H9 (cell line): ENCODE measurements around the gene TMEM236. TPM values are rescaled to one million over a fixed set of nuclear protein-coding genes. Genes with fewer than 3 reads are reported as not detected.

Experiments used
- DNase-seq: peaks from one replicate; pipeline ENCODE4 v3.0.0-alpha.2; 2017
- H2AFZ ChIP-seq: one replicate; pipeline ENCODE4 v1.6.1; 2013; ENCODE audit warnings: mild to moderate bottlenecking, low read length, control low read depth, moderate library complexity
- H2AK5ac ChIP-seq: 2 replicates; pipeline ENCODE4 v1.6.1; 2013; ENCODE audit warnings: low read length, control low read depth, mixed read lengths; ENCODE audit not compliant: insufficient read length
- H2BK120ac ChIP-seq: one replicate; pipeline ENCODE4 v1.6.1; 2013; ENCODE audit warnings: low read depth, mild to moderate bottlenecking, low read length, control low read depth, inconsistent platforms; ENCODE audit not compliant: poor library complexity, severe bottlenecking
- H2BK12ac ChIP-seq: 2 replicates; pipeline ENCODE4 v1.6.1; 2013; ENCODE audit warnings: low read length, control low read depth, mixed read lengths, low read depth; ENCODE audit not compliant: insufficient read length
- H2BK15ac ChIP-seq: 2 replicates; pipeline ENCODE4 v1.6.1; 2013; ENCODE audit warnings: low read depth, low read length, control low read depth
- H2BK20ac ChIP-seq: one replicate; pipeline ENCODE4 v1.6.1; 2013; ENCODE audit warnings: low read depth, mild to moderate bottlenecking, low read length, control low read depth, inconsistent platforms; ENCODE audit not compliant: poor library complexity, severe bottlenecking
- H2BK5ac ChIP-seq: 2 replicates; pipeline ENCODE4 v1.6.1; 2013; ENCODE audit warnings: low read length, control low read depth, mixed read lengths; ENCODE audit not compliant: insufficient read length
- H3K14ac ChIP-seq: 2 replicates; pipeline ENCODE4 v1.6.1; 2013; ENCODE audit warnings: low read length, control low read depth; ENCODE audit not compliant: insufficient read depth
- H3K18ac ChIP-seq: 2 replicates; pipeline ENCODE4 v1.6.1; 2013; ENCODE audit warnings: low read depth, mild to moderate bottlenecking, mixed read lengths, low read length, control low read depth; ENCODE audit not compliant: insufficient read length
- H3K23ac ChIP-seq: 2 replicates; pipeline ENCODE4 v1.6.1; 2013; ENCODE audit warnings: low read length, control low read depth, mixed read lengths, low read depth; ENCODE audit not compliant: insufficient read length
- H3K23me2 ChIP-seq: 2 replicates; pipeline ENCODE4 v1.6.1; 2013; ENCODE audit warnings: low read depth, mild to moderate bottlenecking, mixed read lengths, low read length, control low read depth; ENCODE audit not compliant: insufficient read length, poor library complexity, severe bottlenecking
- H3K27ac ChIP-seq: 2 replicates; pipeline ENCODE4 v1.5.1; 2013; ENCODE audit warnings: low read length, control low read depth, mixed read lengths, low read depth; ENCODE audit not compliant: insufficient read length
- H3K27me3 ChIP-seq: 2 replicates; pipeline ENCODE4 v1.6.1; 2013; ENCODE audit warnings: low read length, control low read depth, inconsistent platforms; ENCODE audit not compliant: insufficient read depth
- H3K4ac ChIP-seq: 2 replicates; pipeline ENCODE4 v1.6.1; 2013; ENCODE audit warnings: low read depth, mild to moderate bottlenecking, control low read depth, inconsistent platforms, low read length, moderate library complexity
- H3K4me1 ChIP-seq: 2 replicates; pipeline ENCODE4 v1.6.1; 2013; ENCODE audit warnings: low read length, control low read depth, inconsistent platforms; ENCODE audit not compliant: insufficient read depth
- H3K4me2 ChIP-seq: 2 replicates; pipeline ENCODE4 v1.6.1; 2013; ENCODE audit warnings: low read length, control low read depth, mixed read lengths; ENCODE audit not compliant: insufficient read length, insufficient read depth
- H3K56ac ChIP-seq: 2 replicates; pipeline ENCODE4 v1.6.1; 2013; ENCODE audit warnings: low read depth, mild to moderate bottlenecking, mixed read lengths, low read length, control low read depth; ENCODE audit not compliant: insufficient read length
- H3K79me1 ChIP-seq: 2 replicates; pipeline ENCODE4 v1.6.1; 2013; ENCODE audit warnings: low read depth, mild to moderate bottlenecking, moderate library complexity, low read length, control low read depth, inconsistent platforms; ENCODE audit not compliant: insufficient read depth, poor library complexity, severe bottlenecking
- H3K79me2 ChIP-seq: 2 replicates; pipeline ENCODE4 v1.6.1; 2013; ENCODE audit warnings: low read length, control low read depth, inconsistent platforms; ENCODE audit not compliant: insufficient read depth
- H3K9ac ChIP-seq: 2 replicates; pipeline ENCODE4 v1.6.1; 2013; ENCODE audit warnings: low read length, control low read depth, mixed read lengths; ENCODE audit not compliant: insufficient read length; ENCODE audit errors: extremely low read depth
- H3K9me3 ChIP-seq: one replicate; pipeline ENCODE4 v1.6.1; 2013; ENCODE audit warnings: low read depth, low read length, inconsistent platforms; ENCODE audit not compliant: control insufficient read depth
- H3T11ph ChIP-seq: one replicate; pipeline ENCODE4 v1.6.1; 2013; ENCODE audit warnings: mild to moderate bottlenecking, low read length, control low read depth, inconsistent platforms
- H4K20me1 ChIP-seq: one replicate; pipeline ENCODE4 v1.6.1; 2013; ENCODE audit not compliant: control insufficient read depth, insufficient read length, insufficient read depth
- H4K5ac ChIP-seq: 2 replicates; pipeline ENCODE4 v1.6.1; 2013; ENCODE audit warnings: low read depth, mild to moderate bottlenecking, mixed read lengths, low read length, control low read depth; ENCODE audit not compliant: insufficient read length
- H4K8ac ChIP-seq: replicated peaks from 2 replicates; pipeline ENCODE4 v1.6.1; 2013; ENCODE audit warnings: low read length, control low read depth, mixed read lengths, low read depth; ENCODE audit not compliant: insufficient read length
- H4K91ac ChIP-seq: 2 replicates; pipeline ENCODE4 v1.6.1; 2013; ENCODE audit warnings: low read depth, mild to moderate bottlenecking, moderate library complexity, mixed read lengths, low read length, control low read depth; ENCODE audit not compliant: insufficient read length
- H3K27ac Mint-ChIP-seq, 3 experiments: 2 replicates in 2 of 3; 3 replicates in 1 of 3; pipeline ENCODE4 v1.8.0; 2020 to 2021; ENCODE audit warnings: mixed read lengths in 3 of 3, mild to moderate bottlenecking in 1 of 3, moderate library complexity in 1 of 3
- H3K27me3 Mint-ChIP-seq: 2 replicates; pipeline ENCODE4 v1.8.0; 2021; ENCODE audit warnings: low read depth, mild to moderate bottlenecking, moderate library complexity, mixed read lengths
- H3K36me3 Mint-ChIP-seq, 3 experiments: 2 replicates in 2 of 3; 3 replicates in 1 of 3; pipeline ENCODE4 v1.8.0; 2020 to 2021; ENCODE audit warnings: low read depth in 3 of 3, mixed read lengths in 3 of 3; ENCODE audit not compliant: insufficient read depth in 1 of 3
- H3K4me1 Mint-ChIP-seq, 2 experiments: 2 replicates each; pipeline ENCODE4 v1.8.0; 2020; ENCODE audit warnings: mixed read lengths in 2 of 2
- H3K4me3 Mint-ChIP-seq, 2 experiments: 2 replicates in 1 of 2; 3 replicates in 1 of 2; pipeline ENCODE4 v1.8.0; 2020 to 2021; ENCODE audit warnings: mild to moderate bottlenecking in 2 of 2, mixed read lengths in 2 of 2, moderate library complexity in 1 of 2
- H3K9me3 Mint-ChIP-seq, 2 experiments: 2 replicates in 1 of 2; 3 replicates in 1 of 2; pipeline ENCODE4 v1.8.0; 2020; ENCODE audit warnings: mild to moderate bottlenecking in 2 of 2, mixed read lengths in 2 of 2, moderate library complexity in 1 of 2
- CTCF ChIP-seq: fragments of 200-600 bp; sonication (generic); conservative IDR thresholded peaks from 3 replicates; pipeline ENCODE4 v1.8.0; 2021; ENCODE audit warnings: antibody characterized with exemption, mild to moderate bottlenecking
- WGBS: extraction: QIAGEN DNeasy Blood & Tissue Kit; methylation state at CpG from one replicate; pipeline ENCODE4 v1.1.7; 2013; ENCODE audit warnings: missing lambda C conversion rate, low lambda C conversion rate, mixed read lengths; ENCODE audit not compliant: insufficient read length; ENCODE audit errors: extremely low coverage; 5-methylcytosine and 5-hydroxymethylcytosine counted together
- total RNA-seq: library from RNA; stranded (reverse); gene quantifications from 2 replicates; pipeline ENCODE4 v1.2.1, GENCODE V29; 2021

The TMEM236 gene
- total RNA-seq, 1 experiment from 2014 or later = not detected

- H2BK5ac ChIP-seq = no peak overlapping the region
Observed at GRCh38 chr10:17780727-17781126, 28.7 kb downstream of the TMEM236 start.

More at GRCh38 chr10:17780727-17781126, 28.7 kb downstream of the TMEM236 start:
- H4K20me1 ChIP-seq = no peaks in the 10 kb centered on the region
- H2AK5ac ChIP-seq = no peak overlapping the region
- TF ChIP-seq CTCF = no peak
- H3K14ac ChIP-seq = no peak overlapping the region
- no peak overlapping the region for H3T11ph ChIP-seq
- no peak overlapping the region for H3K4ac ChIP-seq
- H3K36me3 Mint-ChIP-seq = no peaks in the 10 kb centered on the region
- peaks cover 2% of the 10 kb centered on the region; the same call in 1 of the 2 replicates for H3K27me3 Mint-ChIP-seq
- H3K4me3 Mint-ChIP-seq = no peak overlapping the region
- H3K27me3 ChIP-seq = no peaks in the 10 kb centered on the region
- no peak overlapping the region for H3K27ac Mint-ChIP-seq
- no peak overlapping the region for H4K5ac ChIP-seq
- no peak overlapping the region for H3K23ac ChIP-seq
- no peak overlapping the region for H3K18ac ChIP-seq
- no peaks in the 10 kb centered on the region for H3K4me1 Mint-ChIP-seq
- H2BK15ac ChIP-seq = no peak overlapping the region
- H3K23me2 ChIP-seq = no peaks in the 10 kb centered on the region
- H3K9ac ChIP-seq = no peak overlapping the region
- no peak overlapping the region for H3K4me2 ChIP-seq
- H3K9me3 ChIP-seq = no peaks in the 10 kb centered on the region
- H2BK20ac ChIP-seq = no peak overlapping the region
- no peak overlapping the region for H2AFZ ChIP-seq
- H2BK12ac ChIP-seq = no peak overlapping the region
- H4K8ac ChIP-seq = no peak overlapping the region
- H2BK120ac ChIP-seq = no peak overlapping the region
- no peaks in the 10 kb centered on the region for H3K9me3 Mint-ChIP-seq
- no peak overlapping the region for H3K27ac ChIP-seq
- no CpG with 5 or more reads among the region's 4 CpGs for WGBS
- DNase-seq = no peak
- H3K79me1 ChIP-seq = no peaks in the 10 kb centered on the region
- H3K4me1 ChIP-seq = no peaks in the 10 kb centered on the region
- H4K91ac ChIP-seq = no peak overlapping the region
- H3K56ac ChIP-seq = no peak overlapping the region
- no peaks in the 10 kb centered on the region for H3K79me2 ChIP-seq
